ENCODE measurements around the gene SAP130.

DNA sequence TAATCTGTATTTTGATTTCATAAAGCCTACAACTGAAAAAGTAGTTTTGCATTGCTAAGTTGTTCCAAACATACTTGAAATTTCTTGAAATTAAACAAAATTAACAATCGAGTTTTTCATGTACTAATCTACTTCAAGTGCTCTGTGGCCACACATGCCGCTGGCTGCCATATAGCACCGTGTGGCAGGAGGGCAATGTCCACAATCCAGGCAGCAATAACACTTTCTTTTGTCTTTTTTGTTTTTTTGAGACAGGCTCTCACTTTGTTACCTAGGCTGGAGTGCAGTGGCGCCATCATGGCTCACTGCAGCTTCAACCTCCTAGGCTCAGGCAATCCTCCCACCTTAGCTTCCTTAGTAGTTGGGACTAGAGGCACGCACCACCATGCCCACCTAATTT is 36.1 kb downstream of the SAP130 start:
- TF ChIP-seq POLR2A (IDR thresholded peaks at IDR 0.05) = no peak
- TF ChIP-seq, protein P1, sequence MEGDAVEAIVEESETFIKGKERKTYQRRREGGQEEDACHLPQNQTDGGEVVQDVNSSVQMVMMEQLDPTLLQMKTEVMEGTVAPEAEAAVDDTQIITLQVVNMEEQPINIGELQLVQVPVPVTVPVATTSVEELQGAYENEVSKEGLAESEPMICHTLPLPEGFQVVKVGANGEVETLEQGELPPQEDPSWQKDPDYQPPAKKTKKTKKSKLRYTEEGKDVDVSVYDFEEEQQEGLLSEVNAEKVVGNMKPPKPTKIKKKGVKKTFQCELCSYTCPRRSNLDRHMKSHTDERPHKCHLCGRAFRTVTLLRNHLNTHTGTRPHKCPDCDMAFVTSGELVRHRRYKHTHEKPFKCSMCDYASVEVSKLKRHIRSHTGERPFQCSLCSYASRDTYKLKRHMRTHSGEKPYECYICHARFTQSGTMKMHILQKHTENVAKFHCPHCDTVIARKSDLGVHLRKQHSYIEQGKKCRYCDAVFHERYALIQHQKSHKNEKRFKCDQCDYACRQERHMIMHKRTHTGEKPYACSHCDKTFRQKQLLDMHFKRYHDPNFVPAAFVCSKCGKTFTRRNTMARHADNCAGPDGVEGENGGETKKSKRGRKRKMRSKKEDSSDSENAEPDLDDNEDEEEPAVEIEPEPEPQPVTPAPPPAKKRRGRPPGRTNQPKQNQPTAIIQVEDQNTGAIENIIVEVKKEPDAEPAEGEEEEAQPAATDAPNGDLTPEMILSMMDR (IDR thresholded peaks at IDR 0.05) = no peak

Measured in lower leg skin (tissue), 3 donors.